Daoy (cell line): ENCODE results near the gene PRKCQ. TPM values are rescaled to one million over a fixed set of nuclear protein-coding genes. Genes with fewer than 3 reads are reported as not detected.

ENCODE experiments used
- DNase-seq: peaks from one replicate; pipeline ENCODE4 v3.0.0-alpha.2; 2015; ENCODE audit warnings: low read depth
- total RNA-seq: library from RNA; depleted of rRNA; stranded (reverse); fragments of >200 nt; shearing (Covaris generic); gene quantifications from 2 replicates; pipeline ENCODE4 v1.2.3, GENCODE V29; 2014

PRKCQ gene
- total RNA-seq, 1 experiment from 2014 or later = 7.1 TPM

- no peak for DNase-seq
Observed at GRCh38 chr10:6525599-6526165, 54.4 kb downstream of the PRKCQ start.

GRCh38 chr10:6522230-6522629 lies 57.8 kb downstream of the PRKCQ start:
- peak; percentile 58 for DNase-seq

GRCh38 chr10:6520138-6520537 lies 59.9 kb downstream of the PRKCQ start:
- no peak for DNase-seq

DNA sequence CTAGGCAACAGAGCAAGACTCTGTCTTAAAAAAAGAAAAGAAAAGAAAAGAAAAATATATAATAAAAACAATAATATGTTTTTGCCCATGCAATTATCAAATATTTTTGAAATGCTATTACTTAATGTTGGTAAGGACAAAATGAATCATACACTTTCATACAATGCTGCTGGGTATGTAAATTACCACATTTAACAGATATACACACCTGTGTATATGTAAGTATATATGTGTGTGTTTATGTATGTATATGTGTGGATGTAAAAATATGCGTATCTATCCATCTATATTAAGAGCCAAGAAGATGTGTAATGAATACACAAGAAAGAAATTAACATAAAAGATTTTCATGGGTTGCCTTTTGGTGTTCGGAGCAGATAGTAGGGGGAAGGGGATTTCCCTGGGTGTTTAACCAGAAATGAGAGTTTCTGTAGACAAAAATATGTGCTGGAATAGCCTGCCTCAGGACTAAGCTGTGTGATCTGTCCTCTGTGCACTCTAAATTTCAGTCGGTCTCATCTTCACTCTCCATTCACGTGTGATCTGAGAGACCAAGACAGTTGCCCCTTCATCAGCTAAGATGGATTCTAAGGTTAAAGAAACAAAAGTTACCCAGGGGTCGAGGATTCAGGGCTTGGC lies 61.2 kb downstream of the PRKCQ start:
- no peak for DNase-seq

GRCh38 chr10:6516929-6517284 lies 63.2 kb downstream of the PRKCQ start:
- DNase-seq = no peak

DNA sequence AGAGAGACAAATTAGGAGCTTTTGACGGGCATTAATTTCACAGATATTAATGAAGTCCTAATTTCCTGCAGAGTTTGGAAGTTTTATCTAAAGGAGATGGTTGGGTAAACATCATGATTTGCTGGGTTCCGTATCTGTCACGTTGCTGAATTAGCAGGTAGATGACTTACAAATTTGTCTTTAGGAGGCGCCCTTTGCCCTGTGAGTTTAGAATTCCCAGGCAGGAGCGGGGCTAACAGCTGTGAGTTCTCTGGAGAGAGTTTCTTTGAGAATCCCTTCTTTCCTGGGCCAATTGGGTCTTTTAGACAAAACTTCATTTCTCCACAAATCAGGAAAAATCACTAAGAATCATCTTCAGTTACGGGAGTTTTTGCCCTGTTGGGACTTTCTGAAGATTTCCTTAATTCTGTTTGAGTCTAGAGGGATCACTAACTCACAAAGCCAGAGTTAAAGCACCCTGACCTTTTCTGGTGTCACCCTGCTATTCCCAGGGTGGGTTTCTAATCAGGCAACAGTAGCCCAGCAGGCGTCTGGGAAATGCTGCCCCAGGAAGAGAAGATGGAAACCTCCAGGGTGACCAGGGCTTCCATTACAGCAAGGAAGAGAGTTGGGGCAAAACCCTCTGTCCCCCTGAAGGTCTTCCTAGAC lies 63.7 kb downstream of the PRKCQ start:
- DNase-seq = no peak

DNA sequence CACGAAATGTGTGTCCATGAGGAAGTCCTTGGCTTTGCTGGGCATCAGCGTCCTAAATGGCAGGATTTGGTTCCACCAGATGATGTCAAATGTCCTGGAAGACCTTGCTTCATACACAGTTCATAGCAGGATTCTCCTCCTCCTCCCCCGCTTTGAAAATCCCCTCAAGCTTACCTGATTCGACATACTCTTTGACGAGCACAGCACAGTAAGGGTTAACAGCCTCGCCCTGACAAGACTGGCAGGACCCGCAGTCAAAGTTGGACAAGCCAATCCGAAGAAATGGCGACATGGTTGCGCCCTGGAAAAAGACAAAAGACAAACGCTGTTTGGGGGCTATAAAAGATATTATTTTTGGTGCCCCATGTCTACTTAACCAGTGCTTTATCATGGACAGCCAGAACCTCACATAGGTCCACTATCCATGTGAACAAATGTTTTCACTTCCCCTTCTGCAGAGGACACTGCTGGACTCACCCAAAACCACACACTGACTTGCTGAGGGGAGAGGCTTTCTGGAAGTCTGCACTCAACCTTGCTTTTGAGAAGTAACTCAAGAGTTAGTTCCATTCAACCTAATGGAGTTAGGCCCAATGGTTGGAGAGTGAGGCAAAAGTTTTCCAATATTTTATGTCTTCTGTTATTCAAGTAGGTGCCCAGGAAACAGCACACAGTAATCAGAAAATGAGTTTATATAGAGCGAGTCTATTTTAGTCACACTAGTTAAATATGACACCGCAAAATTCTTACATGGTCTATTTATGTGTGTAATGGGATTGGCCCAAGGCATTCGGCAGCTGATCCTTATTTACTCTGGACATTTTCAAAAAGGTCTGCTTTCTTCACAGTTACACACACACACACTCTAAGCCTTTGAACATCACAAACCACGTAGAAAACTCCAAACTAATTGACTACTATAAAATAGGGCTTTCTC lies 65.0 kb downstream of the PRKCQ start:
- no peak for DNase-seq

DNA sequence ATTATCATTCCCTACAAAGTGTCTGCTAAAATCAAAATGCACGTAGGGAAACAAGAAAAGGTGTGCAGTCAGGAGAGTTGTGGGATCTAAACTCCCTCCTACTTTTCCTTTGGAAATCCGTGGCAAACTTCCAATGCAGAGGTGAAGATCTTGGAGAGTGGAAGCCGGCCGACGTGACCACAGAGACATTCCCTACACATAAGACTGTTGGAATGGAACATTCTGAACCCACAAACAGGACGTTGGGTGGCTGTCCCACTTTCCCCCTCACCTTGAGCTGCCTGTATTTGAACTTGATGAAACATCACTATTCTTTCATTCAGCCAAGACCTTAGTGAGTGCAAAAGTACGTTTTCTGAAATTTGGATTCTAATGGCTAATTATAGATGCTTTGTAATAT lies 65.9 kb downstream of the PRKCQ start:
- DNase-seq = no peak

DNA sequence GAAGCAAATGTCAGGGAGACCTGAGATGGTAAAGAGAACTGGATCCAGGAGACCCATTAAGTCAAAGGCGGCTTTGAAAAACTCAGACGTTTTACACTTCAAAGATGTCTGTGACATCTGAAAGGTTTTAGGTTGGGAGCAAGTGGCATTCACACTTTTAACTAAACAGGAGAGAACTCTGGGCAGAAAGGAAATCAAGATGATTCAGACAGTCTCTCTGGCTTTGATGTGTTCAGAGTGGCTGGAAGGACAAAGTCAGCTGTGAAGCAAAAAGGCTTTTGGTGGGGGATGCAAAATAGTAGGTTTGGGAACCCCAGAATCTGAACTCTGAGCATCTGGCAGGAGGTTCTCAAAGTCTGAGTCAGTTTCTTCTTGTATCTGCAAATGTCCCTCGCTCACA lies 66.6 kb downstream of the PRKCQ start:
- DNase-seq = no peak

- DNase-seq = no peak
Observed at GRCh38 chr10:6512182-6512581, 67.9 kb downstream of the PRKCQ start.

DNA sequence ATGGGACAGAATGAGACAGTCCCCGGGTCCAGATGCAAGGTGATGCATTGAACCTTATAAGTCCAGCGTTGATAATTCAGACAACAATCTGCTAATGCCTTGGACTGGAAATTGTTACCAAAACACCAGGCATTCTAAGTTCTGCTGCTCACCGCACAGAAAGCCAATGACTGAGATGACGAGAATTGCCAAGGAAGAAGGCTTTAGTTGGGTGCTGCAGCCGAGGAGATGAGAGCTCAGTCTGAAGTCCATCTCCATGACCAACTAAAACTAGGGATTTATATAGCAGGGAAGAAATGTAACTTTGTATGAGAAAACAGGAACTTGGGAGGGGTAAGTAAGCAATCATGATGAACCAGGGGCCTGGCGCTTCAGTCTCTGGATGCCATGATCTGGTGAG lies 68.7 kb downstream of the PRKCQ start:
- DNase-seq = no peak

- no peak for DNase-seq
Observed at GRCh38 chr10:6507311-6507710, 72.8 kb downstream of the PRKCQ start.

DNA sequence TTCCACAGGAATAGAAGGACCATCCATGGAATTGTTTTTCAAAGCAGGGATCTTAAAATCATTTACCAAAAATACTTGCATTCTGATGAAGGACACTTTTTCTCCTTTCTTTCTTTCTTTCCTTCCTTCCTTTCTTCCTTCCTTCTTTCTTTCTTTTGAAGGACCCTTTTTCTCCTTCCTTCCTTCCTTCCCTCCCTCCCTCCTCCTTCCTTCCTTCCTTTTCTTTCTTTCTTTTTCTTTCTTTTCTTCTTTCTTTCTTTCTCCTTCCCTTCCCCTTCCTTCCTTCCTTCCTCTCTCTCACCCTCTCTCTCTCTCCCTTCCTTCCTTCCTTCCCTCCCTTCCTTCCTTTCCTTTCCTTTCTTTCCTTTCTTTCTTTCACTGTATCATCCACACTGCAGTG lies 74.8 kb downstream of the PRKCQ start:
- no peak for DNase-seq

DNA sequence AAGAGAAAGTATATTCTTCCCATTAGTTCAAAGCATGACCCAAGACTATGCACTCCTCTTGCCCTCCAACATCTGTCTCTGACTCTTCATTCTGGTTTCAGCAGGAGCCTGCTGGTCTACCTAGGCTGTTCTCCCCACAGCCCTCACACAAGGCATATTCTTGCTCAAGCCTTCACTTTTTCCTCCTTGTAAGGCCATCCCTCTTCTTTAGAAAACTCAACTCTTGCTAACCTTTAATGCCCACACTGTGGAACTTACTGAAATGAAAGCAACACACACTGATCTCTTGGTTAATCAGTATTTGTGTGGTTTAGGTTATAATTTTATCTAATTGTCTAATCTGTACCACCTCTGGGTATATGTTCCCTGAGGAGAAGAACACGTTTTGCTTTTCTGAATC lies 75.8 kb downstream of the PRKCQ start:
- DNase-seq = no peak

DNA sequence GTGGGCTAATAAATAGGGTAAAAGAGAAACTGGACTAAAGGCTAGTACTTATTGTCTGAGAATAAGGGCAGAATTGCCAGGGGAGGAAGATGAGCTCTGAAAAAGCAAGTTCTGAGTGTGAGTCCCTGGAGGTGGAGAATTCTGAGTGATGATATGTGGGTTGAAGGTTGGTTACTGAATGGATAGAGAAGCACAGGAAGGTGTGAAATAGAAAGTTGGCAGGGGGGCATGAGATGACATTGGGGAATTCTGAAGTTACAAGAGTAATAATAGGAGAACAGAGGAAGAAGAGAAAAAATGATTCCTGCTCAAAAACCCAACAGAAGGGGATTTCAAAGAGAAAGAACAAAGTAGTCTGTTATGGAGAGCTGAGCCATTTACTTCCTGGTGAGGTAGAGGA lies 76.9 kb downstream of the PRKCQ start:
- DNase-seq = no peak

- DNase-seq = peak; percentile 41
Observed at GRCh38 chr10:6501931-6502330, 78.1 kb downstream of the PRKCQ start.

DNA sequence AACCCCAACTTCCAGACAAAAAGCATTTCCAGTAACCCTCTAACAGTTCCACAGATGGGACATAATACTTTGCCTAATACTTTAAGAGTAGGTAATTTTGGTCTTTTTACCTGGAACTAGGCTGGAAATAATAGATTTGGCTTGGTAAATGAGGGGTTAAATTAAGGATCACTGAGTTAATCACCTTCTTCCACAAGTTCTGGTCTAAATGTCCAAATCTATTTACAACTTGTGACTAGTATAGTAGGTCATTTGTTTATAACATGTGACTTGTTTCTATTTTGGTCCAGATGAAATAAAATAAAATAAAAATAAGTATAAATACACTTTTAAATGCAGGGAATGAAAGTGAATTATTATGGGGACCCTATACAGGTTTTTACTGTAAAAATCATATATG lies 80.1 kb downstream of the PRKCQ start:
- DNase-seq = no peak

- peak; percentile 33 for DNase-seq
Observed at GRCh38 chr10:6498771-6499170, 81.3 kb downstream of the PRKCQ start.

GRCh38 chr10:6497620-6498019 lies 82.5 kb downstream of the PRKCQ start:
- no peak for DNase-seq

DNA sequence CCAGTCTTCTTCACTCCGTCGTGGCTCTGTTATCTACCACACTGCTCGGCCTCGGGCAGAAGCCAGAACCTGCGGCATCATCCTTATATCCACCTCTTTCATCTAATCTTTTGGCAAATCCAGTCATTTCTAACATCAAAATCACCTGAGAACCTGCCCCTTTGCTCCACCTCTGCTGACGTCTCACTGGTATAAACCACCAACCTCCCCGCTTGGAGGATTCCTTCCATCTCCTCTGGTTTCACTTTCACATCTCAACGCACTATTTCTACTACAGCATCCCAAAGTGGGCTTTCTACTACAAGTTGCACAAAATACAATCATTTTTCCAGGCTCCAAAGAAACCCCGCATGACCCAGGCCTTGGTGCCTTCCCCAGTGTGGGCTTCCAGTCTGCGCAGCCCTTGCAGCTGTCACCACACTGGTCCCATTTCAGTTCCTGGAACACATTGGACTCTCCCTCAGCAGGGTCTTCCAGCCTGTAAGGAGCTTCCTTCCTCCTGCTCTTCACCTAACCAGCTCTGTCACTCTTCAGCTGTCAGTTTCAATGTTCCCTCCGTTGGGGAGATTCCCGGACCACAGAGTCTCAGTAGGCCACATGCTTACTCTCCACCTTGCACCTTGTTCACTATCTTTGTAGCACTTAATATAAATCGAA lies 85.0 kb downstream of the PRKCQ start:
- peak; percentile 22 for DNase-seq

DNA sequence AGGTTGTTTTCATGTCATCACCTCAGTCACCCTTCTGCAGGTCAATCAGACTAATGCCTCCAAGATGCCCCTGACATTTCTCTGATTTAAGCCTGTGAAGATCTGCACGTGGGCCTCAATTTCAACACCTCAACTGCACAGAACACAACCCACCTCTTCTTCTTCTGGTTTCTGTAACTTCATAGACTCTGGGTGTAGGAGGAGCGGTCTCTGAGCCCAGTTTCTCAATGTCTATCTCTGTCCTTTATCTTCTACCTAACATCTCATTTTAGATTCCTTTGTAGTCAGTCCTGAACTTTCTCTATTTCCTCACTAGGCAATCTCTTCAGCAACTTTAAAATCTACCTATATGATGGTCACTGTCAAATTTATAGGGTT lies 85.6 kb downstream of the PRKCQ start:
- no peak for DNase-seq
